Middle frontal gyrus (tissue), 1 donor: ENCODE measurements around the gene ESR1.

Experiments used
- DNase-seq: peaks from one replicate; pipeline ENCODE4 v3.0.0-alpha.2; 2015; ENCODE audit warnings: low spot score; ENCODE audit errors: extremely low spot score

Gene ESR1

GRCh38 chr6:151807513-151808370, at the start of gene ESR1:
Gene ESR1 (plus strand): TSS chr6:151807682. CDS start chr6:151807913, 231 bp downstream.
- no peak for DNase-seq

DNA sequence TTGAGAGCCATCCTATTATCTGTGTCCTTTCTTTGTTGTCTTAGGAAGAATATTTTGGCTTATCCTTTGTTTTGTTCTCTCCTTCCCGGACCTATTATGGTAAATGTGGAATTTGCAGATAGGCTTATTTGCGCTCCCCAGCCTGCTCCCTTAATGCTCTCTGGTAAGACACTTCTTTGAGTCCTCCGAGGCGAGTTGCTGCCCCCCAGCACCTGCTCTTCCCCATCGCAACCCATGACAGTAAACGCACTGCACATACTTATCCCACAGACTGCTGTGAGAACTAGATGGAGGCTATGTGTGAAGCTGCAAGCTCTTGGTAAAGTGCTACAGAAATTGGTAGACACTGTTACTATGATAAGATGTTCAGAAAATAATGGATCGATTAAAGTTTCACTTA, 47.0 kb upstream of the ESR1 start:
- DNase-seq: no peak

DNA sequence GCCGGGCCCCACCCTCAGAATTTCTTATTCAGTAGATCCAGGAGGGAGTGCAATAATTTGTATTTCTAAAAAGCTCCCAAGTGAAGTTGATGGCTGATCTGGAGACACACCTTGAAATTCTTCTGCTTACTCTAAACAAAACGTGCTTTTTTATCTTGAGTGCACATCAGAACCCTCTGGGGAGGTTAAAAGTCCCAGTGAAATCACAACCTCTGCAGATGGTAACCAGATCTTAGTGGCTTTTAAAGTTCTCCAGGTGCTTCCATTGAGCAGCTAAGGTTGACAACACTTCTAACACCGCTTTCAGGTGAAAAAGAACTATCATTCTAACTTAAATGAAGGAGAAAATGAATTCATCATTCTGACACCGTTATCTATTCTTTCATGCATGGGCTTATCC, 45.6 kb upstream of the ESR1 start:
- no peak for DNase-seq

GRCh38 chr6:151762817-151763216, 44.7 kb upstream of the ESR1 start:
- DNase-seq: no peak

DNA sequence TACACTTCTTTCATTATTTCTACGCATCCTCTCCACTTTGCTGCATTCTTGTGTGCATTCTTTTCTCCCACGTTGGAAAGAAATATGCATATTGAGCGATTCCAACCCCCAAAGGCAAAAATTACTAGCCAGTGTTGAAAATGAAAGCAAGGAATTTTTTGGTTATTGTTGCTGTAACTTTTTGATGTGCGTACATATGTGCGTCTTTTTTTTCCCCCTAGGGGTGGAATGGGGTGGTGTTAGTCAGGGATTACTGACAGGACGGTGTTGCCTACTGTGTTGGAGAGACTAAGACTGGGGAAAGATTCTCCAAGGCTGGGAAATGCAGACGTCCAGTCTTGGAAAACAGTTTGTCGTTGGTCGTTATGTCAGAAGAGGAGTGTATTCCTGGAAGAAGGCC, 44.2 kb upstream of the ESR1 start:
- no peak for DNase-seq

GRCh38 chr6:151763938-151764680, 43.4 kb upstream of the ESR1 start:
- peak; percentile 22 for DNase-seq

GRCh38 chr6:151765444-151765886, 42.0 kb upstream of the ESR1 start:
- DNase-seq: peak; percentile 55

GRCh38 chr6:151772446-151772845, 35.0 kb upstream of the ESR1 start:
- no peak for DNase-seq

DNA sequence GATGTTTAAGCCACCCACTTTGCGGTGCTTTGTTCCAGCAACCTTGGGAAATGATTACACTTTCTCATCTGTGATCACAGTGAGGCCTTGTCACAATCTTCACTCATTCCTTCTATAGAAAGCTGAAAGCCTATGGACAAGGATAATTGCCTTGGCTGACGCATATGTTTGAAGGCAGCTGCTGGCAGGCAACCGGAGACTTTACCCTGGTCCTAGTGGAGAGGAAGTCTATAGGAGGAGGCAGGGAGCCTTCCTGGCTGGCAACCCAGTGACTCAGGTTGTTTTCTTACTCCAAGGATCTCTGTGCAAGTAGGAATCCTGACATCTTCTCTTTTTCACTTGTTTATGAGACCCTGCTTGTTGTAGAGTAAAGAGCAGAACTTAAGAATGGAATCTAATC, 34.1 kb upstream of the ESR1 start:
- DNase-seq: no peak

- no peak for DNase-seq
These were observed 24.9 kb upstream of the ESR1 start for GRCh38 chr6:151782560-151782959.

- no peak for DNase-seq
These were observed 23.8 kb upstream of the ESR1 start for GRCh38 chr6:151783692-151784091.

GRCh38 chr6:151784441-151785214, 22.9 kb upstream of the ESR1 start:
- DNase-seq: no peak

GRCh38 chr6:151796842-151797530, 10.5 kb upstream of the ESR1 start:
- no peak for DNase-seq

- no peak for DNase-seq
These were observed 3.7 kb upstream of the ESR1 start for GRCh38 chr6:151803743-151804142.

DNA sequence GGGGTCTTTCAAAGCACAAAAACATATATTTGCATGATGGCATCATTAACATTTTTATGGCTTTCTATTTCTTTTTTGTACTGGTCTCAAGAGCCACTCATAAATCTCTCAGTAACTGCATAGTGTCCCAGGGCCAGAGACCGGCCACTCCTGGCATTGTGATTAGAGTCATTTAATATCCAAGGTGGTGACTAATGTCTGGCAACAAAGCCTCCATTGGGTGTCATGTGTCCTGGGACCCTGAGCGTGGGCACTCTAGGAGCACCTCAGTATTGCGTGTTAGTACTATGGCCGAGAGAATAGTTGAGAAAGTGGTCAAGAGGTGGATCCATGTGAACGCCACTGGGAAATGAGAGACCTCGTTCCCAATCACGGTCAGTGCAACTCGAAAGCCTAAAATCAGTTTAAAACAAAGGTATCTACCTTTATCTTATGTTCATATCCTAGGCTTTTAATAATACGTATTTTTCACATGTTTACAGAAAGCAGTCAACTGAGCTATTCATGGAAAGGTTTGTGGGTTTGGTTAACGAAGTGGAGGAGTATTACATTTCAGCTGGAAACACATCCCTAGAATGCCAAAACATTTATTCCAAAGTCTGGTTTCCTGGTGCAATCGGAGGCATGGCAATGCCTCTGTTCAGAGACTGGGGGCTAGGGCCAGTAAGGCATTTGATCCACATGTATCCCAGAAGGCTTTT, 2.7 kb upstream of the ESR1 start:
- DNase-seq: no peak

- no peak for DNase-seq
These were observed 2.1 kb upstream of the ESR1 start for GRCh38 chr6:151805286-151805840.

DNA sequence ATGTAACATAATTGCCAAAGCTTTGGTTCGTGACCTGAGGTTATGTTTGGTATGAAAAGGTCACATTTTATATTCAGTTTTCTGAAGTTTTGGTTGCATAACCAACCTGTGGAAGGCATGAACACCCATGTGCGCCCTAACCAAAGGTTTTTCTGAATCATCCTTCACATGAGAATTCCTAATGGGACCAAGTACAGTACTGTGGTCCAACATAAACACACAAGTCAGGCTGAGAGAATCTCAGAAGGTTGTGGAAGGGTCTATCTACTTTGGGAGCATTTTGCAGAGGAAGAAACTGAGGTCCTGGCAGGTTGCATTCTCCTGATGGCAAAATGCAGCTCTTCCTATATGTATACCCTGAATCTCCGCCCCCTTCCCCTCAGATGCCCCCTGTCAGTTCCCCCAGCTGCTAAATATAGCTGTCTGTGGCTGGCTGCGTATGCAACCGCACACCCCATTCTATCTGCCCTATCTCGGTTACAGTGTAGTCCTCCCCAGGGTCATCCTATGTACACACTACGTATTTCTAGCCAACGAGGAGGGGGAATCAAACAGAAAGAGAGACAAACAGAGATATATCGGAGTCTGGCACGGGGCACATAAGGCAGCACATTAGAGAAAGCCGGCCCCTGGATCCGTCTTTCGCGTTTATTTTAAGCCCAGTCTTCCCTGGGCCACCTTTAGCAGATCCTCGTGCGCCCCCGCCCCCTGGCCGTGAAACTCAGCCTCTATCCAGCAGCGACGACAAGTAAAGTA, 547 bp upstream of the ESR1 start:
- DNase-seq: no peak

GRCh38 chr6:151808371-151809241, 1.1 kb downstream of the ESR1 start:
- DNase-seq: no peak

DNA sequence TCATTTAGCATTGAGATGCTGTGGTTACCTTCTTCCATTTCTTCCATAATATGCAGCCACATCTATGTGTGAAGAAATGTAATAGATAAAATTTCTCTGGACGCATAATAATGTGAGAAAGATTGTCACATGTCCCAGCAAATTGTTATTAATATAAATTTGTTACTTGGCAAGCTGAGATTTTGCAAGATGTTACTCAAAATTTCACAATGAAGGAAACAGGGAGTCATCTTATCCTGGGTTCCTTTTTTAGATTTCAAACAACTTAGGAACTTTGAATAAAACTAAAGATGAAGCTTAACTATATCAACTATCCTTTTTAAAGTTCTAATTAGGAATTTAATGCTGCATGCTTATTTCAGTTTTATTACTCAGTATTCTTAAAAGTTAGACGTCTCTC, 3.6 kb downstream of the ESR1 start:
- no peak for DNase-seq
